A549 (cell line): ENCODE results near the gene BRI3.

Source experiments
- CHD2 ChIP-seq: fragments of 150-350 bp; IDR thresholded peaks from 2 replicates; pipeline ENCODE4 v1.6.1; 2014; ENCODE audit warnings: low read length; ENCODE audit not compliant: partially characterized antibody
- EP300 ChIP-seq, 2 experiments: fragments of >200 bp; sonication (Bioruptor Twin); formaldehyde crosslinking; IDR thresholded peaks; 2 replicates in 1 of 2; 3 replicates in 1 of 2; pipeline ENCODE4 v1.6.1; 2016 to 2017
- GATA3 ChIP-seq: IDR thresholded peaks from 2 replicates; pipeline ENCODE4 v1.6.1; 2012; ENCODE audit warnings: borderline replicate concordance
- MAZ ChIP-seq: fragments of 150-350 bp; IDR thresholded peaks from 2 replicates; pipeline ENCODE4 v1.6.1; 2014; ENCODE audit warnings: antibody characterized with exemption, low read depth, low read length, borderline replicate concordance
- POLR2A ChIP-seq: IDR thresholded peaks from 2 replicates; pipeline ENCODE4 v1.6.1; 2012; ENCODE audit warnings: mild to moderate bottlenecking, low read length
- RAD21 ChIP-seq, 2 experiments: fragments of >200 bp in 1 of 2; sonication (Bioruptor Twin) in 1 of 2; formaldehyde crosslinking in 1 of 2; IDR thresholded peaks in 1 of 2; conservative IDR thresholded peaks in 1 of 2; 2 replicates in 1 of 2; 3 replicates in 1 of 2; pipeline ENCODE4 v1.6.1; 2012 to 2018; ENCODE audit warnings: inconsistent platforms in 1 of 2
- RFX5 ChIP-seq: fragments of 450-650 bp; IDR thresholded peaks from 2 replicates; pipeline ENCODE4 v1.7.1; 2014; ENCODE audit warnings: antibody characterized with exemption, mild to moderate bottlenecking, moderate library complexity
- TP53 ChIP-seq: fragments of 250-450 bp; sonication (Bioruptor Pico); IDR thresholded peaks from 2 replicates; pipeline ENCODE4 v1.5.0; 2021; ENCODE audit warnings: mild to moderate bottlenecking, moderate library complexity
- TF ChIP-seq, protein P1 (sequence below): fragments of >200 bp; sonication (Bioruptor Twin); formaldehyde crosslinking; IDR thresholded peaks from 3 replicates; pipeline ENCODE4 v1.5.1; 2016

DNA sequence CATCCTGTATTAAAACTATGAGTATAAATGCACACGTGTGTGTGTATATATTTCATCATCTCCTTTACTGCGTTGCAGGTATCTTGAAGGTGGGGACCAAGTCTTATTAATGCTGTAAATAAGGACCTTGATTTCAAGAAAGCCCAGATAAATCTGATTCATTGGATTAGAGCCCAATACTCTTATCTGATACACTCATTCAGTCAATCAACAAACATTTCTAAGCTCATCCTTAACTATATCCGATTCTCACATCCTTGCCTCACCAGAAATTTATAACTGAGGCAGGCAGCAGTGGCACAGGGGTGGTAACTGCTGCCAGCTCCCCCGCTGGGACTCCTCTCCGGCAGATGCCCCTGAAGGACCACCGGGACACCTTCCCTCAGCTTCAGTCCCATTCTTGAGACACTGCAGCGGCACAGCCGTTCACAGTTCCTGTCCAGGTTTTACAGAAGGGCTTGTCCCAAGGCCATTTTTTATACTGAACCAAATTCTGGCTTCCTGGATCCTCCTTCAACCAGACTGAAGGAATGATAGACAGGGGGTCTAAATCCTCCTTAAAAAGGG is 54.0 kb downstream of the BRI3 start:
- TF ChIP-seq GATA3 (no peak), TP53 (CRISPR knock-in tag) (no peak), RAD21 (conservative IDR thresholded peaks at IDR 0.05 in 1 of 2, IDR thresholded peaks at IDR 0.05 in 1 of 2) (no peak), POLR2A (no peak), MAZ (no peak), RFX5 (no peak), EP300 (IDR thresholded peaks at IDR 0.05) (no peak), CHD2 (no peak)
- TF ChIP-seq, protein P1, sequence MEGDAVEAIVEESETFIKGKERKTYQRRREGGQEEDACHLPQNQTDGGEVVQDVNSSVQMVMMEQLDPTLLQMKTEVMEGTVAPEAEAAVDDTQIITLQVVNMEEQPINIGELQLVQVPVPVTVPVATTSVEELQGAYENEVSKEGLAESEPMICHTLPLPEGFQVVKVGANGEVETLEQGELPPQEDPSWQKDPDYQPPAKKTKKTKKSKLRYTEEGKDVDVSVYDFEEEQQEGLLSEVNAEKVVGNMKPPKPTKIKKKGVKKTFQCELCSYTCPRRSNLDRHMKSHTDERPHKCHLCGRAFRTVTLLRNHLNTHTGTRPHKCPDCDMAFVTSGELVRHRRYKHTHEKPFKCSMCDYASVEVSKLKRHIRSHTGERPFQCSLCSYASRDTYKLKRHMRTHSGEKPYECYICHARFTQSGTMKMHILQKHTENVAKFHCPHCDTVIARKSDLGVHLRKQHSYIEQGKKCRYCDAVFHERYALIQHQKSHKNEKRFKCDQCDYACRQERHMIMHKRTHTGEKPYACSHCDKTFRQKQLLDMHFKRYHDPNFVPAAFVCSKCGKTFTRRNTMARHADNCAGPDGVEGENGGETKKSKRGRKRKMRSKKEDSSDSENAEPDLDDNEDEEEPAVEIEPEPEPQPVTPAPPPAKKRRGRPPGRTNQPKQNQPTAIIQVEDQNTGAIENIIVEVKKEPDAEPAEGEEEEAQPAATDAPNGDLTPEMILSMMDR, result no peak
